HepG2 (cell line): ENCODE data around the gene TSTD1. TPM values are rescaled to one million over a fixed set of nuclear protein-coding genes. Genes with fewer than 3 reads are reported as not detected.

Experiments used
- AKAP8 ChIP-seq: sonication (generic); formaldehyde crosslinking; IDR thresholded peaks from 2 replicates; pipeline ENCODE4 v1.5.1; 2020; ENCODE audit warnings: mild to moderate bottlenecking, missing genetic modification reagents
- IRX3 ChIP-seq: sonication (generic); formaldehyde crosslinking; IDR thresholded peaks from 2 replicates; pipeline ENCODE4 v1.8.1; 2023; ENCODE audit warnings: mild to moderate bottlenecking, low read depth, missing genetic modification reagents, borderline replicate concordance
- KLF9 ChIP-seq: IDR thresholded peaks from 2 replicates; pipeline ENCODE4 v1.6.1; 2016; ENCODE audit warnings: low read depth
- MATR3 ChIP-seq: sonication (generic); formaldehyde crosslinking; IDR thresholded peaks from 2 replicates; pipeline ENCODE4 v1.4.0; 2020; ENCODE audit warnings: missing genetic modification reagents
- MEIS1 ChIP-seq: sonication (generic); formaldehyde crosslinking; IDR thresholded peaks from 2 replicates; pipeline ENCODE4 v1.9.0; 2021; ENCODE audit warnings: mild to moderate bottlenecking, missing genetic modification reagents, moderate library complexity, borderline replicate concordance
- NFE2L2 ChIP-seq: fragments of 150-350 bp; IDR thresholded peaks from 2 replicates; pipeline ENCODE4 v1.6.1; 2014; ENCODE audit warnings: low read length
- NFIB ChIP-seq: sonication (generic); formaldehyde crosslinking; IDR thresholded peaks from 2 replicates; pipeline ENCODE4 v1.9.0; 2021; ENCODE audit warnings: missing genetic modification reagents, mild to moderate bottlenecking, borderline replicate concordance
- ZNF232 ChIP-seq: sonication (generic); formaldehyde crosslinking; IDR thresholded peaks from 2 replicates; pipeline ENCODE4 v1.4.0; 2020; ENCODE audit warnings: missing genetic modification reagents, borderline replicate concordance
- ZNF296 ChIP-seq: sonication (generic); formaldehyde crosslinking; conservative IDR thresholded peaks from 2 replicates; pipeline ENCODE4 v1.5.0; 2020; ENCODE audit warnings: mild to moderate bottlenecking, missing genetic modification reagents
- ZNF33A ChIP-seq: sonication (generic); formaldehyde crosslinking; IDR thresholded peaks from 2 replicates; pipeline ENCODE4 v1.5.1; 2020; ENCODE audit warnings: missing genetic modification reagents, mild to moderate bottlenecking, moderate library complexity, borderline replicate concordance
- ZNF468 ChIP-seq: sonication (generic); formaldehyde crosslinking; IDR thresholded peaks from 2 replicates; pipeline ENCODE4 v1.8.0; 2022; ENCODE audit warnings: mild to moderate bottlenecking, moderate library complexity, missing genetic modification reagents
- ZNF501 ChIP-seq: sonication (generic); formaldehyde crosslinking; IDR thresholded peaks from 2 replicates; pipeline ENCODE4 v1.5.1; 2020; ENCODE audit warnings: mild to moderate bottlenecking, moderate library complexity, missing genetic modification reagents
- ZSCAN21 ChIP-seq: sonication (generic); formaldehyde crosslinking; IDR thresholded peaks from 2 replicates; pipeline ENCODE4 v1.8.0; 2022; ENCODE audit warnings: mild to moderate bottlenecking, missing genetic modification reagents, moderate library complexity, borderline replicate concordance
- polyA plus RNA-seq, 8 experiments: library from polyadenylated mRNA; depleted of rRNA in 3 of 8; stranded (reverse) in 7 of 8; unstranded in 1 of 8; fragments of >200 nt; fragmentation: Illumina TruSeq in 4 of 8; extraction: Trizol in 4 of 8; gene quantifications; 2 replicates each; pipeline versions ENCODE4 v1.2.1 to v1.2.3, GENCODE V29; 2011 to 2016; ENCODE audit warnings: low read depth in 4 of 8, missing spikeins in 1 of 8, mixed read lengths in 1 of 8; ENCODE audit not compliant: insufficient read depth in 1 of 8
- total RNA-seq, 5 experiments: library from RNA; depleted of rRNA; stranded (reverse); fragments of >200 nt; fragmentation: Illumina TruSeq; extraction: Trizol; gene quantifications; 2 replicates each; pipeline ENCODE4 v1.2.3, GENCODE V29; 2016; ENCODE audit warnings: low read depth in 1 of 5
- TF ChIP-seq, protein P1 (sequence below): sonication (generic); formaldehyde crosslinking; IDR thresholded peaks from 2 replicates; pipeline ENCODE4 v1.4.0; 2020; ENCODE audit warnings: low read depth, missing genetic modification reagents
- TF ChIP-seq, protein P2 (sequence below): sonication (generic); IDR thresholded peaks from 2 replicates; pipeline ENCODE4 v1.6.1; 2016; ENCODE audit warnings: low read depth, borderline replicate concordance
- TF ChIP-seq, protein P3 (sequence below): IDR thresholded peaks from 2 replicates; pipeline ENCODE4 v1.6.1; 2016; ENCODE audit warnings: missing compliant biosample characterization, missing genetic modification reagents, borderline replicate concordance
- TF ChIP-seq, protein P4 (sequence below), 2 experiments: sonication (generic) in 1 of 2; formaldehyde crosslinking in 1 of 2; IDR thresholded peaks; 2 replicates each; pipeline versions ENCODE4 v1.5.1 to v1.6.1; 2011 to 2020; ENCODE audit warnings: borderline replicate concordance in 1 of 2, low read depth in 1 of 2, low read length in 1 of 2, mild to moderate bottlenecking in 1 of 2, missing genetic modification reagents in 1 of 2, moderate library complexity in 1 of 2
- TF ChIP-seq, protein P5 (sequence below): sonication (generic); formaldehyde crosslinking; IDR thresholded peaks from 2 replicates; pipeline ENCODE4 v1.5.0; 2020; ENCODE audit warnings: missing genetic modification reagents

The TSTD1 gene
- total and polyA plus RNA-seq, 2 of the 13 experiments (the other 11 are each of a cell fraction or from before 2014, with no cell fraction given): 0.15 to 0.31 TPM

DNA sequence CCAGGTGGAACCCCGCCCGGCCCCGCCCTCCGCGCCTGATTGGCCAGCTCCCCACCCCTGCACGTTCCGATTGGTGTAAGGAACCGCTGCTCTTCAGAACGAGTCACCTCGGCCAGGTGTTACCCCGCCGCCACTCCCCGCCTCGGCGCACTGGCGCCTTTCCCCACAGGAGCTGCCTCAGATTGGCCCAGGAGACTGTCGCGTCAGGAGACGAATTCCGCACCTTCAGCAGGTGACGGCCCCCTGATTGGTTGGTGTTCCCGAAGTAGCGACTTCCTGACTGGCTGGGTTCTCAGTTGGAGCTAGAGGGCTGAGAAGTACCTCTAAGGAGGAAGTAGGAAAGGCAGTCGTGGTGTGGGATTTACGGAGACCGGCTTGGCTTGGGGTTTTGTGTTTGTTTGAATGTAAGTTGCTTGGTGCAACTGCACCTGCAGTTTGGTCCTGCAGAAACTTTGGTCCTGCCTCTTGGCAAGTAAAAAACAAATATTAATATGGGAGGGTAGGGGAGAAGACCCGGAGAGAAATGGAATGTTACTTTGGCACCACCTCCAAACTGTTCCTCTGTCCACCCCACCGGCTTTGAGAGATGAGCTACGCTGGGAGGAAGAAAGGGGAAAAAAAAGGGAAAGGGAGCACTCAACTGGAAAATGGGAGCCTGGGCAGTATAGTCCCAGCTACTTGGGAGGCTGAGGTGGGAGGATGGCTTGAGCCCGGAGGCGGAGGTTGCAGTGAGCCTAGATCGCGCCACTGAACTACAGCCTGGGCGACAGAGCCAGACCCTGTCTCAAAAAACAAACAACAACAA is 17.4 kb downstream of the TSTD1 start (continued):
- TF ChIP-seq, protein P1, sequence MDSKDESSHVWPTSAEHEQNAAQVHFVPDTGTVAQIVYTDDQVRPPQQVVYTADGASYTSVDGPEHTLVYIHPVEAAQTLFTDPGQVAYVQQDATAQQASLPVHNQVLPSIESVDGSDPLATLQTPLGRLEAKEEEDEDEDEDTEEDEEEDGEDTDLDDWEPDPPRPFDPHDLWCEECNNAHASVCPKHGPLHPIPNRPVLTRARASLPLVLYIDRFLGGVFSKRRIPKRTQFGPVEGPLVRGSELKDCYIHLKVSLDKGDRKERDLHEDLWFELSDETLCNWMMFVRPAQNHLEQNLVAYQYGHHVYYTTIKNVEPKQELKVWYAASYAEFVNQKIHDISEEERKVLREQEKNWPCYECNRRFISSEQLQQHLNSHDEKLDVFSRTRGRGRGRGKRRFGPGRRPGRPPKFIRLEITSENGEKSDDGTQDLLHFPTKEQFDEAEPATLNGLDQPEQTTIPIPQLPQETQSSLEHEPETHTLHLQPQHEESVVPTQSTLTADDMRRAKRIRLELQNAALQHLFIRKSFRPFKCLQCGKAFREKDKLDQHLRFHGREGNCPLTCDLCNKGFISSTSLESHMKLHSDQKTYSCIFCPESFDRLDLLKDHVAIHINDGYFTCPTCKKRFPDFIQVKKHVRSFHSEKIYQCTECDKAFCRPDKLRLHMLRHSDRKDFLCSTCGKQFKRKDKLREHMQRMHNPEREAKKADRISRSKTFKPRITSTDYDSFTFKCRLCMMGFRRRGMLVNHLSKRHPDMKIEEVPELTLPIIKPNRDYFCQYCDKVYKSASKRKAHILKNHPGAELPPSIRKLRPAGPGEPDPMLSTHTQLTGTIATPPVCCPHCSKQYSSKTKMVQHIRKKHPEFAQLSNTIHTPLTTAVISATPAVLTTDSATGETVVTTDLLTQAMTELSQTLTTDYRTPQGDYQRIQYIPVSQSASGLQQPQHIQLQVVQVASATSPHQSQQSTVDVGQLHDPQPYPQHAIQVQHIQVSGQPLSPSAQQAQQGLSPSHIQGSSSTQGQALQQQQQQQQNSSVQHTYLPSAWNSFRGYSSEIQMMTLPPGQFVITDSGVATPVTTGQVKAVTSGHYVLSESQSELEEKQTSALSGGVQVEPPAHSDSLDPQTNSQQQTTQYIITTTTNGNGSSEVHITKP (CRISPR knock-in tag): no peak
- TF ChIP-seq, protein P2, sequence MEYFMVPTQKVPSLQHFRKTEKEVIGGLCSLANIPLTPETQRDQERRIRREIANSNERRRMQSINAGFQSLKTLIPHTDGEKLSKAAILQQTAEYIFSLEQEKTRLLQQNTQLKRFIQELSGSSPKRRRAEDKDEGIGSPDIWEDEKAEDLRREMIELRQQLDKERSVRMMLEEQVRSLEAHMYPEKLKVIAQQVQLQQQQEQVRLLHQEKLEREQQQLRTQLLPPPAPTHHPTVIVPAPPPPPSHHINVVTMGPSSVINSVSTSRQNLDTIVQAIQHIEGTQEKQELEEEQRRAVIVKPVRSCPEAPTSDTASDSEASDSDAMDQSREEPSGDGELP: no peak
- no peak for TF ChIP-seq MATR3 (CRISPR knock-in tag)
- no peak for TF ChIP-seq ZNF296 (CRISPR knock-in tag)
- TF ChIP-seq, protein P3, sequence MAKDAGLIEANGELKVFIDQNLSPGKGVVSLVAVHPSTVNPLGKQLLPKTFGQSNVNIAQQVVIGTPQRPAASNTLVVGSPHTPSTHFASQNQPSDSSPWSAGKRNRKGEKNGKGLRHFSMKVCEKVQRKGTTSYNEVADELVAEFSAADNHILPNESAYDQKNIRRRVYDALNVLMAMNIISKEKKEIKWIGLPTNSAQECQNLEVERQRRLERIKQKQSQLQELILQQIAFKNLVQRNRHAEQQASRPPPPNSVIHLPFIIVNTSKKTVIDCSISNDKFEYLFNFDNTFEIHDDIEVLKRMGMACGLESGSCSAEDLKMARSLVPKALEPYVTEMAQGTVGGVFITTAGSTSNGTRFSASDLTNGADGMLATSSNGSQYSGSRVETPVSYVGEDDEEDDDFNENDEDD: peak; percentile 92
- no peak; the same call in 1 of the 2 replicates for TF ChIP-seq ZSCAN21
- TF ChIP-seq ZNF501: 0 out of 2 replicates have a peak, but pooled peaks have one; percentile 25
- no peak; the same call in 1 of the 2 replicates for TF ChIP-seq MEIS1 (CRISPR knock-in tag)
- TF ChIP-seq KLF9: no peak
- TF ChIP-seq, protein P4, sequence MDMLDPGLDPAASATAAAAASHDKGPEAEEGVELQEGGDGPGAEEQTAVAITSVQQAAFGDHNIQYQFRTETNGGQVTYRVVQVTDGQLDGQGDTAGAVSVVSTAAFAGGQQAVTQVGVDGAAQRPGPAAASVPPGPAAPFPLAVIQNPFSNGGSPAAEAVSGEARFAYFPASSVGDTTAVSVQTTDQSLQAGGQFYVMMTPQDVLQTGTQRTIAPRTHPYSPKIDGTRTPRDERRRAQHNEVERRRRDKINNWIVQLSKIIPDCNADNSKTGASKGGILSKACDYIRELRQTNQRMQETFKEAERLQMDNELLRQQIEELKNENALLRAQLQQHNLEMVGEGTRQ (IDR thresholded peaks at IDR 0.05; ENCODE audit: low read depth, low read length): no peak
- TF ChIP-seq, protein P4 (CRISPR knock-in tag; IDR thresholded peaks at IDR 0.05; ENCODE audit: borderline replicate concordance): no peak
- no peak for TF ChIP-seq NFIB (CRISPR knock-in tag)
- TF ChIP-seq, protein P5, sequence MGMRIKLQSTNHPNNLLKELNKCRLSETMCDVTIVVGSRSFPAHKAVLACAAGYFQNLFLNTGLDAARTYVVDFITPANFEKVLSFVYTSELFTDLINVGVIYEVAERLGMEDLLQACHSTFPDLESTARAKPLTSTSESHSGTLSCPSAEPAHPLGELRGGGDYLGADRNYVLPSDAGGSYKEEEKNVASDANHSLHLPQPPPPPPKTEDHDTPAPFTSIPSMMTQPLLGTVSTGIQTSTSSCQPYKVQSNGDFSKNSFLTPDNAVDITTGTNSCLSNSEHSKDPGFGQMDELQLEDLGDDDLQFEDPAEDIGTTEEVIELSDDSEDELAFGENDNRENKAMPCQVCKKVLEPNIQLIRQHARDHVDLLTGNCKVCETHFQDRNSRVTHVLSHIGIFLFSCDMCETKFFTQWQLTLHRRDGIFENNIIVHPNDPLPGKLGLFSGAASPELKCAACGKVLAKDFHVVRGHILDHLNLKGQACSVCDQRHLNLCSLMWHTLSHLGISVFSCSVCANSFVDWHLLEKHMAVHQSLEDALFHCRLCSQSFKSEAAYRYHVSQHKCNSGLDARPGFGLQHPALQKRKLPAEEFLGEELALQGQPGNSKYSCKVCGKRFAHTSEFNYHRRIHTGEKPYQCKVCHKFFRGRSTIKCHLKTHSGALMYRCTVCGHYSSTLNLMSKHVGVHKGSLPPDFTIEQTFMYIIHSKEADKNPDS (CRISPR knock-in tag): no peak
- no peak for TF ChIP-seq NFE2L2
- no peak for TF ChIP-seq AKAP8 (CRISPR knock-in tag)
- TF ChIP-seq IRX3: no peak
- 0 out of 2 replicates have a peak, but pooled peaks have one; percentile 38 for TF ChIP-seq ZNF232 (CRISPR knock-in tag)
- no peak for TF ChIP-seq ZNF468 (CRISPR knock-in tag)
- no peak for TF ChIP-seq ZNF33A (CRISPR knock-in tag)
